HepG2 (cell line): ENCODE results near the gene SBK1. TPM values are rescaled to one million over a fixed set of nuclear protein-coding genes. Genes with fewer than 3 reads are reported as not detected.

Experiments
- ARNT2 ChIP-seq: sonication (generic); formaldehyde crosslinking; IDR thresholded peaks from 2 replicates; pipeline ENCODE4 v1.8.0; 2022; ENCODE audit warnings: mild to moderate bottlenecking, low read depth, missing genetic modification reagents, moderate library complexity
- CBX2 ChIP-seq, 2 experiments: fragments of 200-600 bp in 1 of 2; sonication (generic); formaldehyde crosslinking in 1 of 2; IDR thresholded peaks; 2 replicates each; pipeline versions ENCODE4 v1.7.0 to v1.8.1; 2018 to 2022; ENCODE audit warnings: low read depth in 2 of 2, low read length in 1 of 2, mild to moderate bottlenecking in 1 of 2, missing genetic modification reagents in 1 of 2
- ELF3 ChIP-seq: IDR thresholded peaks from 2 replicates; pipeline ENCODE4 v1.6.1; 2016; ENCODE audit warnings: missing genetic modification reagents, missing compliant biosample characterization
- ELF4 ChIP-seq: sonication (generic); formaldehyde crosslinking; IDR thresholded peaks from 2 replicates; pipeline ENCODE4 v1.5.0; 2020; ENCODE audit warnings: missing genetic modification reagents, mild to moderate bottlenecking, moderate library complexity, borderline replicate concordance
- GATAD2A ChIP-seq: IDR thresholded peaks from 2 replicates; pipeline ENCODE4 v1.6.1; 2016
- NRL ChIP-seq: sonication (generic); formaldehyde crosslinking; IDR thresholded peaks from 2 replicates; pipeline ENCODE4 v1.5.0; 2020; ENCODE audit warnings: missing genetic modification reagents, mild to moderate bottlenecking, moderate library complexity, borderline replicate concordance
- SAFB2 ChIP-seq: sonication (generic); formaldehyde crosslinking; IDR thresholded peaks from 2 replicates; pipeline ENCODE4 v1.5.1; 2020; ENCODE audit warnings: missing genetic modification reagents, low read depth, mild to moderate bottlenecking, borderline replicate concordance
- SALL2 ChIP-seq: sonication (generic); formaldehyde crosslinking; IDR thresholded peaks from 2 replicates; pipeline ENCODE4 v1.8.1; 2023; ENCODE audit warnings: mild to moderate bottlenecking, missing genetic modification reagents, inconsistent platforms
- TBP ChIP-seq: sonication (generic); formaldehyde crosslinking; IDR thresholded peaks from 2 replicates; pipeline ENCODE4 v1.5.0; 2020; ENCODE audit warnings: missing genetic modification reagents
- TERF1 ChIP-seq: sonication (generic); formaldehyde crosslinking; IDR thresholded peaks from 2 replicates; pipeline ENCODE4 v1.8.0; 2022; ENCODE audit warnings: mild to moderate bottlenecking, missing genetic modification reagents, moderate library complexity
- TGIF2 ChIP-seq: IDR thresholded peaks from 2 replicates; pipeline ENCODE4 v1.6.1; 2016; ENCODE audit warnings: control low read depth, missing compliant biosample characterization
- ZBTB1 ChIP-seq: sonication (generic); formaldehyde crosslinking; IDR thresholded peaks from 2 replicates; pipeline ENCODE4 v1.4.0; 2020; ENCODE audit warnings: missing genetic modification reagents, borderline replicate concordance
- ZBTB39 ChIP-seq: sonication (generic); formaldehyde crosslinking; IDR thresholded peaks from 2 replicates; pipeline ENCODE4 v1.5.0; 2020; ENCODE audit warnings: missing genetic modification reagents
- ZNF274 ChIP-seq: sonication (generic); formaldehyde crosslinking; IDR thresholded peaks from 2 replicates; pipeline ENCODE4 v1.5.1; 2020; ENCODE audit warnings: mild to moderate bottlenecking, missing genetic modification reagents
- ZNF747 ChIP-seq: sonication (generic); formaldehyde crosslinking; IDR thresholded peaks from 2 replicates; pipeline ENCODE4 v1.8.1; 2023; ENCODE audit warnings: missing genetic modification reagents, mild to moderate bottlenecking, borderline replicate concordance
- polyA plus RNA-seq, 8 experiments: library from polyadenylated mRNA; depleted of rRNA in 3 of 8; stranded (reverse) in 7 of 8; unstranded in 1 of 8; fragments of >200 nt; fragmentation: Illumina TruSeq in 4 of 8; extraction: Trizol in 4 of 8; gene quantifications; 2 replicates each; pipeline versions ENCODE4 v1.2.1 to v1.2.3, GENCODE V29; 2011 to 2016; ENCODE audit warnings: low read depth in 4 of 8, missing spikeins in 1 of 8, mixed read lengths in 1 of 8; ENCODE audit not compliant: insufficient read depth in 1 of 8
- total RNA-seq, 5 experiments: library from RNA; depleted of rRNA; stranded (reverse); fragments of >200 nt; fragmentation: Illumina TruSeq; extraction: Trizol; gene quantifications; 2 replicates each; pipeline ENCODE4 v1.2.3, GENCODE V29; 2016; ENCODE audit warnings: low read depth in 1 of 5
- TF ChIP-seq, protein P1 (sequence below): IDR thresholded peaks from 2 replicates; pipeline ENCODE4 v1.6.1; 2016
- TF ChIP-seq, protein P2 (sequence below): sonication (generic); formaldehyde crosslinking; IDR thresholded peaks from 2 replicates; pipeline ENCODE4 v1.5.1; 2020; ENCODE audit warnings: mild to moderate bottlenecking, missing genetic modification reagents, borderline replicate concordance
- TF ChIP-seq, protein P3 (sequence below), 2 experiments: sonication (generic) in 1 of 2; formaldehyde crosslinking in 1 of 2; IDR thresholded peaks; 2 replicates each; pipeline versions ENCODE4 v1.4.0 to v1.6.1; 2016 to 2020; ENCODE audit warnings: borderline replicate concordance in 1 of 2, low read depth in 1 of 2, mild to moderate bottlenecking in 1 of 2, missing genetic modification reagents in 1 of 2

The SBK1 gene
- total and polyA plus RNA-seq, 2 of the 13 experiments (the other 11 are each of a cell fraction or from before 2014, with no cell fraction given), result 0.15 to 0.17 TPM

DNA sequence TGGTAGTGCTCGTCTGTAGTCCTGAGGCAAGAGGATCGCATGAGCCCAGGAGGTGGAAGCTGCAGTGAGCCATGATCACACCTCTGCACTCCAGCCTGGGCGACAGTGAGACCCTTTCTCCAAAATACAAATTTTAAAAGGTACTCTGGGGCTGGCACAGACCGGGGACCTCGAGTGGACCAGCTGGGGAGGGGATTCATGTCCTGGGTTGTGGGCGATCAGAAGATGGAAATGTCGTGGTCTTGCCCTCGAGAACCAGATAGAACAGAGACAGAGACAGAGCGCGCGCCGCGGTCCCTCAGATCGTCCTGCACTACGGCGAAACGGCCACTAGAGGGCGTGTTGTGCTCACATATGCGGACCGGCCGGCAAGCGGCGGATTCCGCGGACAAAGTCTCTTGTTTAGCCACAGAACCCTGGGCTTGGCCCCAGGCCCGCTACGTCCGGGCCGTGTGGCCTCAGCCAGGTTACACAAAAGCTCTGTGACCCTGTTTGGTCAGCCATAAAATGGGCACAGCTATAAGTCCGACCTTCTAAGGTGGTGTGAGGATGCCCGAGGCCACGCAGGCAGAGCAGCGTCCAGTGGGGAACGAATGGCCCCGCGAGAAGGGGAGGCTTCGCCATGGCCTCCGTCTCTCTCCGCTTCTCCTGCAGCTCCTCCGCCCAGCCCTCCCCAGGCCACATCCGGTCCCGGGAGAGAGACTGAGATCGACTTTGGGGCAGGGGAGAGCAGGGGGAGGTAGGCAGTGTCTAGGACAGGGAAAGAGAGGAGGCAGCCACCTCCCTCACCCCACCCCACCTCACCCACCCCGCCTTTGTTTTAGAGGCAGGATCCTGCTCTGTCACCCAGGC is 14.6 kb upstream of the SBK1 start (continued):
- TF ChIP-seq ELF4 (CRISPR knock-in tag), result no peak
- peak; percentile 68; the same call in 1 of the 2 replicates for TF ChIP-seq ZNF274
- peak; percentile 53; the same call in 1 of the 2 replicates for TF ChIP-seq SALL2
- TF ChIP-seq TGIF2 (CRISPR knock-in tag), result 0 out of 2 replicates have a peak, but pooled peaks have one; percentile 30
- TF ChIP-seq, protein P1, sequence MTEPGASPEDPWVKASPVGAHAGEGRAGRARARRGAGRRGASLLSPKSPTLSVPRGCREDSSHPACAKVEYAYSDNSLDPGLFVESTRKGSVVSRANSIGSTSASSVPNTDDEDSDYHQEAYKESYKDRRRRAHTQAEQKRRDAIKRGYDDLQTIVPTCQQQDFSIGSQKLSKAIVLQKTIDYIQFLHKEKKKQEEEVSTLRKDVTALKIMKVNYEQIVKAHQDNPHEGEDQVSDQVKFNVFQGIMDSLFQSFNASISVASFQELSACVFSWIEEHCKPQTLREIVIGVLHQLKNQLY (CRISPR knock-in tag), result no peak
- TF ChIP-seq ARNT2 (CRISPR knock-in tag), result 0 out of 2 replicates have a peak, but pooled peaks have one; percentile 50
- peak; percentile 38; the same call in 1 of the 2 replicates for TF ChIP-seq ELF3 (CRISPR knock-in tag)
- TF ChIP-seq GATAD2A (CRISPR knock-in tag), result 0 out of 2 replicates have a peak, but pooled peaks have one; percentile 29
- TF ChIP-seq ZNF747 (CRISPR knock-in tag), result no peak
- TF ChIP-seq ZBTB1 (CRISPR knock-in tag), result no peak
- TF ChIP-seq ZBTB39 (CRISPR knock-in tag), result no peak
- no peak for TF ChIP-seq TERF1 (CRISPR knock-in tag)
- TF ChIP-seq TBP, result no peak
- TF ChIP-seq CBX2 (IDR thresholded peaks at IDR 0.05; ENCODE audit: low read depth, low read length), result no peak
- no peak for TF ChIP-seq CBX2 (CRISPR knock-in tag; IDR thresholded peaks at IDR 0.05; ENCODE audit: low read depth)
- no peak; the same call in 1 of the 2 replicates for TF ChIP-seq SAFB2 (CRISPR knock-in tag)
- peak; percentile 83 for TF ChIP-seq NRL
- TF ChIP-seq, protein P2, sequence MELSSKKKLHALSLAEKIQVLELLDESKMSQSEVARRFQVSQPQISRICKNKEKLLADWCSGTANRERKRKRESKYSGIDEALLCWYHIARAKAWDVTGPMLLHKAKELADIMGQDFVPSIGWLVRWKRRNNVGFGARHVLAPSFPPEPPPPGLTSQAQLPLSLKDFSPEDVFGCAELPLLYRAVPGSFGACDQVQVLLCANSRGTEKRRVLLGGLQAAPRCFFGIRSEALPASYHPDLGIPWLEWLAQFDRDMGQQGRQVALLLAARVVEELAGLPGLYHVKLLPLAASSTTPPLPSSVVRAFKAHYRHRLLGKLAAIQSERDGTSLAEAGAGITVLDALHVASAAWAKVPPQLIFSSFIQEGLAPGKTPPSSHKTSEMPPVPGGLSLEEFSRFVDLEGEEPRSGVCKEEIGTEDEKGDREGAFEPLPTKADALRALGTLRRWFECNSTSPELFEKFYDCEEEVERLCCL (CRISPR knock-in tag), result no peak
- TF ChIP-seq, protein P3, sequence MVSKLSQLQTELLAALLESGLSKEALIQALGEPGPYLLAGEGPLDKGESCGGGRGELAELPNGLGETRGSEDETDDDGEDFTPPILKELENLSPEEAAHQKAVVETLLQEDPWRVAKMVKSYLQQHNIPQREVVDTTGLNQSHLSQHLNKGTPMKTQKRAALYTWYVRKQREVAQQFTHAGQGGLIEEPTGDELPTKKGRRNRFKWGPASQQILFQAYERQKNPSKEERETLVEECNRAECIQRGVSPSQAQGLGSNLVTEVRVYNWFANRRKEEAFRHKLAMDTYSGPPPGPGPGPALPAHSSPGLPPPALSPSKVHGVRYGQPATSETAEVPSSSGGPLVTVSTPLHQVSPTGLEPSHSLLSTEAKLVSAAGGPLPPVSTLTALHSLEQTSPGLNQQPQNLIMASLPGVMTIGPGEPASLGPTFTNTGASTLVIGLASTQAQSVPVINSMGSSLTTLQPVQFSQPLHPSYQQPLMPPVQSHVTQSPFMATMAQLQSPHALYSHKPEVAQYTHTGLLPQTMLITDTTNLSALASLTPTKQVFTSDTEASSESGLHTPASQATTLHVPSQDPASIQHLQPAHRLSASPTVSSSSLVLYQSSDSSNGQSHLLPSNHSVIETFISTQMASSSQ (IDR thresholded peaks at IDR 0.05; ENCODE audit: low read depth), result no peak
- TF ChIP-seq, protein P3 (CRISPR knock-in tag; IDR thresholded peaks at IDR 0.05; ENCODE audit: borderline replicate concordance), result no peak
